ENCODE data around the gene AGBL4. TPM values are rescaled to one million over a fixed set of nuclear protein-coding genes. Genes with fewer than 3 reads are reported as not detected.

The AGBL4 gene
- total RNA-seq, 6 experiments from 2014 or later = not detected

DNA sequence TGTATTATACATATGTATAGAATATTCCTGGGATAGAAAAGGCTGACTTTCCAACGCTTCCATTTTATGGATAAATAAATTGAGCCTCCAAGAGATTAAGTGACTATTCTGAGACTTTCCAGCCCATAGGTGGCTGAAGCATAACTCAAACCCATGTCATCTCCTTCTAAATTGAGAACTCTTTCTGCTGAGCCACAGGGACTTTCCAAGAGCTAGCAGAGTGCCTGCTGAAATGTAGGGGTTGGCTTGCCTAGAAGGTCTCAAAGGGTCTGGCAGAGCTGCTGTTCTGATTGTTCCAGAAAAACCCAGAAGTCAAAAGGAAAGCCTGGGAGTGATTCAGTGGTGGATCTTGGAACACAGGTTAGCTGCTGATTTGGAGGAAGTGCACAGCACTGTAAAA, 1100.6 kb downstream of the AGBL4 start:
- Mint-ChIP-seq H3K36me3 (ENCODE audit: low read depth) (no peaks in the 10 kb centered on the region), H3K27ac (no peak overlapping the region), H3K4me3 (no peak overlapping the region), H3K9me3 (peaks cover 15% of the 10 kb centered on the region), H3K27me3 (ENCODE audit: insufficient read depth) (no peaks in the 10 kb centered on the region; the same call in 1 of the 2 replicates), H3K4me1 (ENCODE audit: low read depth) (no peaks in the 10 kb centered on the region)
- DNase-seq = no peak
- TF ChIP-seq, protein P1, sequence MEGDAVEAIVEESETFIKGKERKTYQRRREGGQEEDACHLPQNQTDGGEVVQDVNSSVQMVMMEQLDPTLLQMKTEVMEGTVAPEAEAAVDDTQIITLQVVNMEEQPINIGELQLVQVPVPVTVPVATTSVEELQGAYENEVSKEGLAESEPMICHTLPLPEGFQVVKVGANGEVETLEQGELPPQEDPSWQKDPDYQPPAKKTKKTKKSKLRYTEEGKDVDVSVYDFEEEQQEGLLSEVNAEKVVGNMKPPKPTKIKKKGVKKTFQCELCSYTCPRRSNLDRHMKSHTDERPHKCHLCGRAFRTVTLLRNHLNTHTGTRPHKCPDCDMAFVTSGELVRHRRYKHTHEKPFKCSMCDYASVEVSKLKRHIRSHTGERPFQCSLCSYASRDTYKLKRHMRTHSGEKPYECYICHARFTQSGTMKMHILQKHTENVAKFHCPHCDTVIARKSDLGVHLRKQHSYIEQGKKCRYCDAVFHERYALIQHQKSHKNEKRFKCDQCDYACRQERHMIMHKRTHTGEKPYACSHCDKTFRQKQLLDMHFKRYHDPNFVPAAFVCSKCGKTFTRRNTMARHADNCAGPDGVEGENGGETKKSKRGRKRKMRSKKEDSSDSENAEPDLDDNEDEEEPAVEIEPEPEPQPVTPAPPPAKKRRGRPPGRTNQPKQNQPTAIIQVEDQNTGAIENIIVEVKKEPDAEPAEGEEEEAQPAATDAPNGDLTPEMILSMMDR (IDR thresholded peaks at IDR 0.05) = no peak

DNA sequence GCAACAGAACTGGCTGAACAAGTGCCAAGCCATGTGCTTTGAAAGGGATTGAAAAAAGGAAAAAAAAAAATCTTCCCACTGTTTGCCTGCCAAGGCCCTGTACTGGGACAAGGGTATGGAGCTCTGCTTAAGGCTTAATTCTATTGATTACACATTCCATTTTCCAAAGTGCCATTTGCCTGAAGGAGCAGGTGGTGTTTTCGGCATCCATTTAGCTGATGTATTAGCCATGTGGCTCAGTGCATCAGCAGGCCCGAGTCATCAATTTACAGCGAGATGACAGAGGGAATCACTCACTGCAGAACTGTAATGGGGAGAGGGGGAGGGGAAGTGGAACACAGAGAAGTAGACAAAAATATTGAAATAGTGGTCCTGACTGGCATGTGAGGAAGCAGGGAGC, 1102.9 kb downstream of the AGBL4 start:
- Mint-ChIP-seq H3K27ac (no peak overlapping the region), H3K4me1 (ENCODE audit: low read depth) (no peaks in the 10 kb centered on the region), H3K9me3 (peaks cover 20% of the 10 kb centered on the region), H3K27me3 (ENCODE audit: insufficient read depth) (no peaks in the 10 kb centered on the region; the same call in 1 of the 2 replicates), H3K36me3 (ENCODE audit: low read depth) (no peaks in the 10 kb centered on the region), H3K4me3 (no peak overlapping the region)
- DNase-seq = no peak
- TF ChIP-seq, protein P1 (IDR thresholded peaks at IDR 0.05) = no peak

DNA sequence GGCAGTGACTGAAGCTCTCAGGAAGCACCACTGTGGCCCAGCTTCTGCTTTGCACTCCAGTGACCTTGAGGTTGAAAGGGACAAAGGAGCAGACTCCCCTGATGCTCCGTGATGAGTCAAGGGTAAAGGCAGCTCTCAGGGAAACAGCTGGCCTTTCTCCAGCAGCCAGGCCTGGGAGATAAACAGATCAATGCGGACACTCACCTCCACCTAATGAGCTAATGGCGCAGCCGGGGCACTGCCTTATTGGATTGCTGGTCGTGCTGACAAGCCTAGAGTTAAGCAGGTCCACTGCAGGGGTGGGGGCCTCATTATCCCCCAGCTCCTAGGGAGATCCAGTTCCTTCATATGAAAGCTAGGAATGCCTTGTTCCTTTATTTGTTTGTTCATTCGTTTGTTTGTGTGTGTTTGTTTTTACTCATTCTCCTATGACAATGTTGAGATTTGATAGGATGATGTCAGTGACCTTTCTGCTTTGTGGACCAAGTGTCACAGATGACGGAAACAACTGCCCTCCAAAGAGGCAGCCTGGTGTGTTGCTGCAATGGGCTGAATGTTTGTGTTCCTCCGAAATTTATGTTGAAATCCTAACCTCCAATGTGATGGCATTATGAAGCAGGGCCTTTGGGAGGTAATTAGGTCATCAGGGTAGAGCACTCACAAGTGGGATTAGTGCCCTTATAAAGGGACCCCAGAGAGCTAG, 1105.7 kb downstream of the AGBL4 start:
- Mint-ChIP-seq H3K27me3 (ENCODE audit: insufficient read depth) (no peaks in the 10 kb centered on the region), H3K4me1 (ENCODE audit: low read depth) (no peaks in the 10 kb centered on the region), H3K36me3 (ENCODE audit: low read depth) (no peaks in the 10 kb centered on the region), H3K27ac (no peak overlapping the region), H3K9me3 (peaks cover 7% of the 10 kb centered on the region; the same call in 1 of the 2 replicates), H3K4me3 (no peak overlapping the region)
- DNase-seq = no peak
- TF ChIP-seq, protein P1 (IDR thresholded peaks at IDR 0.05) = no peak

DNA sequence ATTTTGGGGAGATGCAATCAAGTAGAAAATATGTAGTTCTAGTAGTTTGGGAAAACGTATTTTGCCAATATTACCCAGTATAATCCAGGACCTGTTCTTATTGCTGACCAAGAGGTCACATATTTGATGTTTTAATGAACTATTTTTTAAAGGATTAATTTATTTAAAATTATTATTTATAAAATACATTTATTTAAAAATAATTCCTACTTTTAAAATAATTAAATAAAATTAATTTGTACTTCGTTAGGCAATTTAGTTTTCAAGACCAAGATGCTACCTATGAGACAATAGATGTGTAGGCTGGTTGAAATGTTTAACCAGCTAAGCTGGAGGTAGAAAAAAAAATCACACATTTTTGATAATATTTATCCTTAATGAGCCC, 1106.7 kb downstream of the AGBL4 start:
- Mint-ChIP-seq H3K27ac (no peak overlapping the region), H3K4me1 (ENCODE audit: low read depth) (no peaks in the 10 kb centered on the region), H3K4me3 (no peak overlapping the region), H3K9me3 (peaks cover 6% of the 10 kb centered on the region; the same call in 1 of the 2 replicates), H3K27me3 (ENCODE audit: insufficient read depth) (no peaks in the 10 kb centered on the region), H3K36me3 (ENCODE audit: low read depth) (no peaks in the 10 kb centered on the region)
- no peak for DNase-seq
- TF ChIP-seq, protein P1 (IDR thresholded peaks at IDR 0.05) = no peak

DNA sequence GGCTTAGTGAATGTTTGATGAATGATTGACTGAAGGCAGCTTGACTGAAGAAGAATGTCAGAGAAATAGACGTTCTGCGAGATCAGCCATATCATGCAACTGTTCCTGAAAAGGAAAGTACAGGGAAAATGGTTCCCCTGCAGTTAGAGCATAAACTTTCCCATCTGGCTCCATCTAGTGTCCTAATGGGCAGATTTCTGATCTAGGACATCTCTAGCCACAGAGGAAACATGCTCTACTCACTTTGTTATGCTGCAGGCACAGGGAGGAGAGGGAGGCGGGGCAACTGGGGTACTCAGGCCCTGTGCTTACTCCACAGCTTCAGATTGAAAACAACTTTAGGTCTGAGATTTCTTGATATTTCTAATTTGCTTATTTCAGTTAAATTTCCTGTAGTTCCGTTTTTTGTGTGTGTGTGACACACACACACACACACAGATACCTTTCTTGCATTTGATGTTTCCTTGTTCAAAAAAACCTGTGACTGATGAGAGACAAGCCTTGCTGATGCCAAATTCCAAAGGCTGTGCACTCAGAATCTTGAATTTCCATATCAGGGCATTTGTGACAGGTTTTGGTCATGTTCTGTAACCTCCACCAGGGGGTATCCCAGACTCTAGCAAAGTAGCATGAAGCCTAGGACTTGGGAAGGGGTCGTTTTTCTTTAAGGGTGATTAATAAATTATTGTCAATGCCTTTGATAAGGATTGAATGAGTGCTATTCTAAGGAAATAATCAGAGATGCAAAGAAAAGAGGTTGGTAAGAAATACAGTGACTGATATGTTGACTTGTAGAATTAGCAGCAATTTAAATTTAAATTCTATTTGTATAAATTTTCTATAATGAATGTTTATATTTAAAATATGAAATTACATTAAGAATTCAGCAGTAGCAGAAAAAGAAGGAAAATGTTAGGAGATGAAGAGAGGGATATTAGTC, 1107.4 kb downstream of the AGBL4 start:
- no peaks in the 10 kb centered on the region for H3K27me3 Mint-ChIP-seq (ENCODE audit: insufficient read depth)
- H3K36me3 Mint-ChIP-seq (ENCODE audit: low read depth) = no peaks in the 10 kb centered on the region
- no peak overlapping the region for H3K4me3 Mint-ChIP-seq
- no peak for DNase-seq
- peaks cover 6% of the 10 kb centered on the region; the same call in 1 of the 2 replicates for H3K9me3 Mint-ChIP-seq
- TF ChIP-seq, protein P1 (IDR thresholded peaks at IDR 0.05) = peak; percentile 33
- H3K27ac Mint-ChIP-seq = no peak overlapping the region
- H3K4me1 Mint-ChIP-seq (ENCODE audit: low read depth) = no peaks in the 10 kb centered on the region
